Astrocyte of the hippocampus (primary cell): ENCODE measurements around the gene SNX8.

Experiments
- DNase-seq: peaks from one replicate; pipeline ENCODE4 v3.0.0; 2011; ENCODE audit warnings: low read depth, low spot score

SNX8 gene

GRCh38 chr7:2264158-2264557, 50.1 kb downstream of the SNX8 start:
- DNase-seq: no peak

- DNase-seq: no peak
Measured at GRCh38 chr7:2263176-2263575, 51.1 kb downstream of the SNX8 start.

GRCh38 chr7:2261611-2262010, 52.6 kb downstream of the SNX8 start:
- DNase-seq: no peak

- DNase-seq: peak; percentile 50
Measured at GRCh38 chr7:2260820-2261219, 53.4 kb downstream of the SNX8 start.

- no peak for DNase-seq
Measured at GRCh38 chr7:2259480-2259879, 54.8 kb downstream of the SNX8 start.

- DNase-seq: no peak
Measured at GRCh38 chr7:2258661-2259365, 55.4 kb downstream of the SNX8 start.

- DNase-seq: no peak
Measured at GRCh38 chr7:2257651-2258050, 56.6 kb downstream of the SNX8 start.

GRCh38 chr7:2257046-2257551, 57.1 kb downstream of the SNX8 start:
- no peak for DNase-seq

- no peak for DNase-seq
Measured at GRCh38 chr7:2256306-2257045, 57.8 kb downstream of the SNX8 start.

GRCh38 chr7:2255145-2256139, 58.8 kb downstream of the SNX8 start:
- DNase-seq: peak; percentile 85

GRCh38 chr7:2254429-2255144, 59.7 kb downstream of the SNX8 start:
- no peak for DNase-seq

- DNase-seq: no peak
Measured at GRCh38 chr7:2253525-2254244, 60.6 kb downstream of the SNX8 start.

GRCh38 chr7:2253021-2253420, 61.2 kb downstream of the SNX8 start:
- DNase-seq: no peak

- DNase-seq: no peak
Measured at GRCh38 chr7:2251841-2252771, 62.1 kb downstream of the SNX8 start.

GRCh38 chr7:2251381-2251780, 62.9 kb downstream of the SNX8 start:
- DNase-seq: no peak

GRCh38 chr7:2249744-2250323, 64.4 kb downstream of the SNX8 start:
- no peak for DNase-seq

- peak; percentile 90 for DNase-seq
Measured at GRCh38 chr7:2248984-2249694, 65.1 kb downstream of the SNX8 start.
